HFFc6 (cell line): Measurements from ENCODE around the gene PDCD6IP. TPM values are rescaled to one million over a fixed set of nuclear protein-coding genes. Genes with fewer than 3 reads are reported as not detected.

Experiments used
- DNase-seq: peaks from one replicate; pipeline ENCODE4 v3.0.0-alpha.2; 2018
- H3K27ac Mint-ChIP-seq: 2 replicates; pipeline ENCODE4 v1.8.0; 2020; ENCODE audit warnings: mild to moderate bottlenecking, mixed read lengths
- H3K27me3 Mint-ChIP-seq: 2 replicates; pipeline ENCODE4 v1.8.0; 2021; ENCODE audit warnings: mild to moderate bottlenecking, moderate library complexity, mixed read lengths; ENCODE audit not compliant: insufficient read depth
- H3K36me3 Mint-ChIP-seq: 2 replicates; pipeline ENCODE4 v1.8.0; 2021; ENCODE audit warnings: low read depth, mixed read lengths
- H3K4me1 Mint-ChIP-seq: 2 replicates; pipeline ENCODE4 v1.8.0; 2020; ENCODE audit warnings: low read depth, mixed read lengths
- H3K4me3 Mint-ChIP-seq: 2 replicates; pipeline ENCODE4 v1.8.0; 2020; ENCODE audit warnings: mild to moderate bottlenecking, moderate library complexity, mixed read lengths
- H3K9me3 Mint-ChIP-seq: 2 replicates; pipeline ENCODE4 v1.8.0; 2020; ENCODE audit warnings: mild to moderate bottlenecking, mixed read lengths
- total RNA-seq, 6 experiments: library from RNA; stranded (reverse); fragmentation: NEBNext Ultra II Directional; extraction: Animal tissue kit (Norgen Biotek cat#: 25700); gene quantifications; 2 replicates in 1 of 6; 3 replicates in 5 of 6; pipeline ENCODE4 v1.2.3, GENCODE V29; 2021
- TF ChIP-seq, protein P1 (sequence below): fragments of 200-600 bp; sonication (generic); IDR thresholded peaks from 2 replicates; pipeline ENCODE4 v1.5.0; 2021; ENCODE audit warnings: antibody characterized with exemption, mild to moderate bottlenecking

Gene PDCD6IP
- total RNA-seq, 6 experiments from 2014 or later: 229 to 251 (median 239) TPM

- Mint-ChIP-seq H3K4me1 (peaks cover 9% of the 10 kb centered on the region), H3K4me3 (no peak overlapping the region), H3K27ac (no peak overlapping the region), H3K27me3 (peaks cover 18% of the 10 kb centered on the region), H3K9me3 (no peaks in the 10 kb centered on the region), H3K36me3 (no peaks in the 10 kb centered on the region)
- DNase-seq: no peak
- TF ChIP-seq, protein P1, sequence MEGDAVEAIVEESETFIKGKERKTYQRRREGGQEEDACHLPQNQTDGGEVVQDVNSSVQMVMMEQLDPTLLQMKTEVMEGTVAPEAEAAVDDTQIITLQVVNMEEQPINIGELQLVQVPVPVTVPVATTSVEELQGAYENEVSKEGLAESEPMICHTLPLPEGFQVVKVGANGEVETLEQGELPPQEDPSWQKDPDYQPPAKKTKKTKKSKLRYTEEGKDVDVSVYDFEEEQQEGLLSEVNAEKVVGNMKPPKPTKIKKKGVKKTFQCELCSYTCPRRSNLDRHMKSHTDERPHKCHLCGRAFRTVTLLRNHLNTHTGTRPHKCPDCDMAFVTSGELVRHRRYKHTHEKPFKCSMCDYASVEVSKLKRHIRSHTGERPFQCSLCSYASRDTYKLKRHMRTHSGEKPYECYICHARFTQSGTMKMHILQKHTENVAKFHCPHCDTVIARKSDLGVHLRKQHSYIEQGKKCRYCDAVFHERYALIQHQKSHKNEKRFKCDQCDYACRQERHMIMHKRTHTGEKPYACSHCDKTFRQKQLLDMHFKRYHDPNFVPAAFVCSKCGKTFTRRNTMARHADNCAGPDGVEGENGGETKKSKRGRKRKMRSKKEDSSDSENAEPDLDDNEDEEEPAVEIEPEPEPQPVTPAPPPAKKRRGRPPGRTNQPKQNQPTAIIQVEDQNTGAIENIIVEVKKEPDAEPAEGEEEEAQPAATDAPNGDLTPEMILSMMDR: no peak
These were observed 87.1 kb downstream of the PDCD6IP start for GRCh38 chr3:33885496-33885895.

DNA sequence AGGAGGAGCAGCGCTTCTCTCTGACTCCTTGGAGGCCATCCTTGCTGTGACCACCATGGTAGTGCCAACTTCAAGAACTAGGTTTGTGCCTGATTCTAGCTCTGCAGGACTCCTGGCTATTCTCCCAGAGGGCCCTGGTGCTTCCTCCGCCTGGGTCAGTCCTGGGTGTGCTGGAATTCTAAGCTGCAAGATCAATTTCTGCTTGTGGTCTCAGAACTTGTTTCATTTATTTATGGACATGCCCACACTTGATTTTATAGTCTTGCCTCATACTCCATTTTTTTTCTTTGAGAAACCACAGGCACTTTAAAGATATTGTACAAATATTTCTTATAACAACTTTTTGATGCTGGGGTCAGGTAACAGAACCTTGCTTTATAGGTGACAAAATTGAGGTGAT is 87.6 kb downstream of the PDCD6IP start:
- H3K4me1 Mint-ChIP-seq: peaks cover 9% of the 10 kb centered on the region
- H3K36me3 Mint-ChIP-seq: no peaks in the 10 kb centered on the region
- peaks cover 17% of the 10 kb centered on the region for H3K27me3 Mint-ChIP-seq
- DNase-seq: no peak
- no peak overlapping the region for H3K4me3 Mint-ChIP-seq
- no peaks in the 10 kb centered on the region for H3K9me3 Mint-ChIP-seq
- H3K27ac Mint-ChIP-seq: no peak overlapping the region
- TF ChIP-seq, protein P1: no peak

DNA sequence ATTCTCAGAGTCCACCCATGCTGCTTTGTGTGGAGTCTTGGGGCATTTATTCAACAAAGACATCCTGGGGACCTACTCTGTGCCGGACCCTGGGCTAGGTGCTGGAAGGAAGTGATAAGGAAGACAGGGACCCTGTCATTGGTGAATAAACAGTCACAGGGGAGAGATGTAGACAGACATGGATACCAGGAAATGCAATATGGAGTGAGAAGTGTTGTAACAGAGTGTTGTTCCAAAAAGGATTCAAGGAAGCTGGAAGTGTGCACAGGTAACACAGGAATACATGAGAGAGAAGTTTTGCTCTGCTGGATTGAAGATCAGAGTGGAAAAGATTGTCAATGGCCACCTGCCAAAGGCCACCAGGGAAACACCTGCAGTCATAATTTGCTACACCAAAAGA is 89.0 kb downstream of the PDCD6IP start:
- Mint-ChIP-seq H3K9me3 (no peaks in the 10 kb centered on the region), H3K36me3 (no peaks in the 10 kb centered on the region), H3K4me3 (no peak overlapping the region), H3K27ac (no peak overlapping the region), H3K27me3 (peaks cover 18% of the 10 kb centered on the region), H3K4me1 (peaks cover 9% of the 10 kb centered on the region)
- TF ChIP-seq, protein P1: no peak
- DNase-seq: no peak

GRCh38 chr3:33889394-33890039 is 91.1 kb downstream of the PDCD6IP start:
- DNase-seq: no peak
- no peak overlapping the region for H3K27ac Mint-ChIP-seq

DNA sequence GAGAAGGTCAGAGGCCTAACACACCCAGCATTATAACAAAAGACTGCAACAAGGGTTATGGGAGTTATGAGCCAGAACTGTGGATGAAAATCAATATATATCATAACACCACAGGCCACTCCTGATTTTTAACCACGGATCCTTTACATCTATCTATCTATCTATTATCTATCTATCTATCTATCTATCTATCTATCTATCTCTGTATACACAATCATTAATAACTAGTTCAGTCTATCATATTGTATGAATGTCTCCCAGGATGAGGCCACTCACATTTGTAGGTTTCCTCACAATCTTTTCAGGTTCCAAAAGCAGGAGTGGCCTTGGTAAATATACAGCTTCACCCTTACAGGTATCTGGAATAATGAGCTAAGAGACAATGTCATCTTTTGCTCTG is 94.2 kb downstream of the PDCD6IP start:
- TF ChIP-seq, protein P1: no peak
- H3K4me3 Mint-ChIP-seq: no peak overlapping the region
- no peaks in the 10 kb centered on the region for H3K9me3 Mint-ChIP-seq
- no peaks in the 10 kb centered on the region for H3K36me3 Mint-ChIP-seq
- DNase-seq: no peak
- H3K27ac Mint-ChIP-seq: no peak overlapping the region
- no peaks in the 10 kb centered on the region; the same call in 1 of the 2 replicates for H3K4me1 Mint-ChIP-seq
- H3K27me3 Mint-ChIP-seq: peaks cover 17% of the 10 kb centered on the region

More at GRCh38 chr3:33889394-33890039, 91.1 kb downstream of the PDCD6IP start:
- TF ChIP-seq, protein P1: no peak
- Mint-ChIP-seq H3K9me3 (no peaks in the 10 kb centered on the region), H3K4me3 (no peak overlapping the region), H3K27me3 (peaks cover 21% of the 10 kb centered on the region), H3K4me1 (no peaks in the 10 kb centered on the region), H3K36me3 (no peaks in the 10 kb centered on the region)
